ENCODE data around the gene MMP19.

- TF ChIP-seq CTCF (conservative IDR thresholded peaks at IDR 0.05; ENCODE audit: low read depth, low read length): no peak
- TF ChIP-seq EZH2 (IDR thresholded peaks at IDR 0.05; ENCODE audit: low read length, unreplicated experiment): no peak
Observed at GRCh38 chr12:55861396-55861795, 18.7 kb upstream of the MMP19 start.
